Activated naive CD4-positive, alpha-beta T cell treated with anti-CD3 and anti-CD28 coated beads, Interleukin-2, amount 50 U/mL, for 72 hours (primary cell): ENCODE measurements around the gene RPL22. TPM values are rescaled to one million over a fixed set of nuclear protein-coding genes. Genes with fewer than 3 reads are reported as not detected.
A peak's percentile ranks its signal among the peaks of the same experiment; 100 is the strongest.

Experiments
- ATAC-seq, 2 donors: fragments of 150-1000 bp; cut with Tn5 transposase; 2 replicates each; pipeline ENCODE4 v1.10.0; 2021; ENCODE audit warnings: mild to moderate bottlenecking in 2 of 2, moderate library complexity in 2 of 2
- DNase-seq, 2 donors: peaks; one replicate each; pipeline ENCODE4 v3.0.0; 2021 to 2022; ENCODE audit warnings: low spot score in 2 of 2
- H3K27ac Mint-ChIP-seq, 2 donors: one replicate each; pipeline ENCODE4 v1.8.0; 2022; ENCODE audit warnings: mild to moderate bottlenecking in 2 of 2, mixed read lengths in 2 of 2
- H3K36me3 Mint-ChIP-seq, 2 donors: one replicate each; pipeline ENCODE4 v1.8.0; 2022; ENCODE audit warnings: mixed read lengths in 2 of 2
- H3K9me3 Mint-ChIP-seq, 2 donors: one replicate each; pipeline ENCODE4 v1.8.0; 2022; ENCODE audit warnings: mixed read lengths in 2 of 2
- total RNA-seq, 2 donors: library from RNA; stranded (reverse); gene quantifications; one replicate each; pipeline ENCODE4 v1.2.3, GENCODE V29; 2022

Gene RPL22
- total RNA-seq, 2 donors from 2014 or later, result 514 to 595 TPM

- DNase-seq (no peak), ATAC-seq (no peak)
- Mint-ChIP-seq H3K9me3 (no peaks in the 10 kb centered on the region), H3K27ac (no peak overlapping the region), H3K36me3 (peaks cover 4 to 5% of the 10 kb centered on the region in 2 donors)
These were observed 11.4 kb upstream of the RPL22 start for GRCh38 chr1:6210591-6211355.

- DNase-seq (peak in 1 of 2 donors; percentile 52), ATAC-seq (no peak)
- H3K27ac Mint-ChIP-seq, result no peak overlapping the region
- no peaks in the 10 kb centered on the region for H3K36me3 Mint-ChIP-seq
- H3K9me3 Mint-ChIP-seq, result no peaks in the 10 kb centered on the region
These were observed 10.5 kb upstream of the RPL22 start for GRCh38 chr1:6209661-6210580.

- Mint-ChIP-seq H3K27ac (no peak overlapping the region), H3K9me3 (no peaks in the 10 kb centered on the region), H3K36me3 (no peaks in the 10 kb centered on the region)
- ATAC-seq (peak; percentile 33 to 36), DNase-seq (peak in 1 of 2 donors; percentile 32)
These were observed 9.6 kb upstream of the RPL22 start for GRCh38 chr1:6208723-6209660.

GRCh38 chr1:6207921-6208320 lies 8.5 kb upstream of the RPL22 start:
- Mint-ChIP-seq H3K36me3 (no peaks in the 10 kb centered on the region), H3K9me3 (no peaks in the 10 kb centered on the region), H3K27ac (no peak overlapping the region)
- ATAC-seq (no peak), DNase-seq (no peak)

GRCh38 chr1:6207075-6207885 lies 7.9 kb upstream of the RPL22 start:
- Mint-ChIP-seq H3K36me3 (no peaks in the 10 kb centered on the region), H3K27ac (no peak overlapping the region), H3K9me3 (no peaks in the 10 kb centered on the region)
- DNase-seq (no peak), ATAC-seq (no peak)

- no peaks in the 10 kb centered on the region for H3K9me3 Mint-ChIP-seq
- ATAC-seq (no peak), DNase-seq (no peak)
- H3K36me3 Mint-ChIP-seq, result no peaks in the 10 kb centered on the region
- H3K27ac Mint-ChIP-seq, result no peak overlapping the region
These were observed 7.1 kb upstream of the RPL22 start for GRCh38 chr1:6206520-6206855.

- DNase-seq (peak; percentile 62 to 66), ATAC-seq (peak; percentile 75 to 77)
- no peak within 1 kb of the TSS for H3K27ac Mint-ChIP-seq
- H3K36me3 Mint-ChIP-seq, result no peaks in the 10 kb centered on the region
- no peaks in the 10 kb centered on the region for H3K9me3 Mint-ChIP-seq
These were observed 6.6 kb upstream of the RPL22 start, which contains the start of gene RNF207 for GRCh38 chr1:6205849-6206519. RNF207 (plus strand) TSS chr1:6206119; CDS start chr1:6206536, 417 bp downstream.

GRCh38 chr1:6202256-6202655 lies 2.9 kb upstream of the RPL22 start:
- Mint-ChIP-seq H3K9me3 (peaks cover 0 to 8% of the 10 kb centered on the region in 2 donors), H3K36me3 (peaks cover 16 to 23% of the 10 kb centered on the region in 2 donors), H3K27ac (no peak overlapping the region)
- ATAC-seq, result no peak
- no peak for DNase-seq

- Mint-ChIP-seq H3K27ac (peak overlapping the region; percentile 85 to 96), H3K9me3 (peaks cover 0 to 8% of the 10 kb centered on the region in 2 donors)
- no peak for ATAC-seq
These were observed 904 bp upstream of the RPL22 start for GRCh38 chr1:6200188-6200809.

GRCh38 chr1:6198646-6199297 lies 623 bp downstream of the RPL22 start:
- ATAC-seq (peak in 1 of 2 donors; percentile 22), DNase-seq (no peak)
- Mint-ChIP-seq H3K36me3 (peaks cover 18 to 38% of the 10 kb centered on the region in 2 donors), H3K27ac (peak overlapping the region; percentile 85 to 99), H3K9me3 (peaks cover 0 to 8% of the 10 kb centered on the region in 2 donors)

More at GRCh38 chr1:6200188-6200809, 904 bp upstream of the RPL22 start:
- peaks cover 18 to 38% of the 10 kb centered on the region in 2 donors for H3K36me3 Mint-ChIP-seq
- DNase-seq, result no peak

GRCh38 chr1:6197746-6198427 lies 1.5 kb downstream of the RPL22 start:
- no peak for ATAC-seq
- Mint-ChIP-seq H3K9me3 (peaks cover 0 to 8% of the 10 kb centered on the region in 2 donors), H3K36me3 (peaks cover 21 to 41% of the 10 kb centered on the region in 2 donors)

GRCh38 chr1:6191968-6192367 lies 7.4 kb downstream of the RPL22 start:
- Mint-ChIP-seq H3K36me3 (peaks cover 12 to 33% of the 10 kb centered on the region in 2 donors), H3K9me3 (no peaks in the 10 kb centered on the region), H3K27ac (no peak overlapping the region)
- no peak for DNase-seq
- ATAC-seq, result no peak

More at GRCh38 chr1:6197746-6198427, 1.5 kb downstream of the RPL22 start:
- H3K27ac Mint-ChIP-seq, result peak overlapping the region; percentile 85 to 99
- DNase-seq, result no peak

GRCh38 chr1:6188466-6188865 lies 10.9 kb downstream of the RPL22 start:
- H3K9me3 Mint-ChIP-seq, result no peaks in the 10 kb centered on the region
- no peak overlapping the region for H3K27ac Mint-ChIP-seq
- DNase-seq, result no peak
- ATAC-seq, result no peak
- peaks cover 17 to 33% of the 10 kb centered on the region in 2 donors for H3K36me3 Mint-ChIP-seq
